RPMI7951 (cell line): ENCODE results near the gene BCL2. TPM values are rescaled to one million over a fixed set of nuclear protein-coding genes. Genes with fewer than 3 reads are reported as not detected.

Experiments used
- DNase-seq: peaks from one replicate; pipeline ENCODE4 v3.0.0-alpha.2; 2012; ENCODE audit warnings: low read depth
- total RNA-seq: library from RNA; depleted of rRNA; stranded (reverse); fragments of >200 nt; shearing (Covaris generic); gene quantifications from 2 replicates; pipeline ENCODE4 v1.2.3, GENCODE V29; 2014

Gene BCL2
- total RNA-seq, 1 experiment from 2014 or later = 0.84 TPM

DNA sequence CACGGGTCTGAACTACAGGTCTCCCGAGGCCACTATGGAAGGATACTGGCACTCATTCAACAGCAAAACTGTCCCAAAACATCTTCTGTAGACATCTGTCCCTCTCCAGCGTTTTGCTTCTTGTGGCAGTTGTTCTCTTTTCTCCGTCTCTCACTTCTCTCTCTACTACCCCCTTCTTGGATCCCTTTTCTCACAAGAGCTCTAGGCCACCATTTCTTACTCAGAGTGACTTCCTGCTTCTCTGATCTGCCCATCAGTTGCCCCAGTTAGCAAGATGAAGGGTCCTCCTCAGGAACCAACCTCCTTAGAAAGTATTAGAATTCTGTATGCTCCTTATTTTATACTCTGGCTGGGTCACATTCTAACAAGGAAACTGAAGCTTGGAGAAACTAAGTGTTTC, 32.6 kb downstream of the BCL2 start:
- DNase-seq = no peak

GRCh38 chr18:63284827-63285733, 34.5 kb downstream of the BCL2 start:
- DNase-seq = no peak

DNA sequence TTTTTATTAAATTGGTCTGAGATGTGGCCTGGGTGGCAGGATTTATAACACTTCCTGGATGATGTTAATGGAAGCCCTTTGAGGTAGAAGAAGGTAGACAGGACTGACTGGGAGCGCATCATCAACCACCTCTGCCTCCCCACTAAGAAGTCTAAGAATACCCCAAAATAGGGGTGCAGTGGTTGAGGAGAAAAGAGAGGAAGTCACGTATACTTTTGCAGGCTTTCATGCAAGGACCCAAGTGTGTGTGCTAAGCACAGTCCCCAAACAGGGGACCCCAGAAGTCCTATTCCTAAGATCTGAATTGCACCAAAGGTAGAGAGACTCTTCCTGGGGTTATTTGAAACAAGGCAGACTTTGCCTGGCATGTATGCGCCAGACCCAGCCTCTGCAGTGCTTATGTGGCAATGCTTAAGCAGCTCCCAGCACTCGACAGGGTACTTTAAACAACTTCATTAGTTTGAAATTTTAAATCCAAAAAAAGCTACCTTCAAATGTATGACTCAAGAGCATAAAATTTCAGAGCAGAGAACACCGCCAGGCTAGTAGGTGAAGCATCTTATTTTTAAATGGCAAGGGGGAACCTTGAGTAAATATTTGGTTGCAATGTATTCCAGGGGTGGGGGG, 35.3 kb downstream of the BCL2 start:
- no peak for DNase-seq

DNA sequence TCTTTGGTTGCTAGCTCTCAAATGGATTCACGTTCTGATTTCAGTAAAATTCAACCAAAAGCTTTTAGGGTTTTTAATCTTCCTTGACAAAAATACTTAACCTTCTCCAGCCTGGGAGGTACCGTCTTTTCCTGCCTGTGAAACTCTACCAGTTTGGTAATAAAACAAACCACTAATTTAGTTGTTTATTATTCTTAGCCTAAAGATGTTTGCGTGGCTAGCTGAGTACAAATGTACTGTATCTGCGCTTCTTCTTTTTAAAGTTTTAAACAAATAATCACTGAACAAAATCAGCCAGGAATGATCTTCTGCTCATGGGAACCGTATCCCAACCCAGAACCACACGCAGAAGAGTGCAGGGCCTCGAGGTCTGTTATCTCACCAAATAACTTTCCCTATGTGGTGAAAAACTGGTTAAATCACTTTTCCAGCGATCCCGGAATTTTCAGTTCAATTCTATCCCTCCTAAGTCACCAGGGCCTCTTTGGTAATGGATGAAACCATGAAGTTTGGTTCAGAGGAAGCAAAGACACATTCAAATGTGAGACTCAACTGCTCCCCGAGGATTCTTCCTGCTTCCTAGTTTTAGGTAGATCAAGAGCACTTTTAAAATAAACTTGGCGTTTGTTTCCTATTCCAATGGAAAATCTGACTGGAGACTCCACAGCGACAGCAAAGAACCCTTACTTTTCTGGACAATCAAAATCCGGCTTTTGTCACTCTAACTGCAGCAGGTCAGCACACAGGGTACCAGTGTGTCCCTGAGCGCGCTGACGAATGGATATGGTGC, 36.1 kb downstream of the BCL2 start:
- no peak for DNase-seq

- no peak for DNase-seq
These were observed 36.8 kb downstream of the BCL2 start for GRCh38 chr18:63282793-63283192.

DNA sequence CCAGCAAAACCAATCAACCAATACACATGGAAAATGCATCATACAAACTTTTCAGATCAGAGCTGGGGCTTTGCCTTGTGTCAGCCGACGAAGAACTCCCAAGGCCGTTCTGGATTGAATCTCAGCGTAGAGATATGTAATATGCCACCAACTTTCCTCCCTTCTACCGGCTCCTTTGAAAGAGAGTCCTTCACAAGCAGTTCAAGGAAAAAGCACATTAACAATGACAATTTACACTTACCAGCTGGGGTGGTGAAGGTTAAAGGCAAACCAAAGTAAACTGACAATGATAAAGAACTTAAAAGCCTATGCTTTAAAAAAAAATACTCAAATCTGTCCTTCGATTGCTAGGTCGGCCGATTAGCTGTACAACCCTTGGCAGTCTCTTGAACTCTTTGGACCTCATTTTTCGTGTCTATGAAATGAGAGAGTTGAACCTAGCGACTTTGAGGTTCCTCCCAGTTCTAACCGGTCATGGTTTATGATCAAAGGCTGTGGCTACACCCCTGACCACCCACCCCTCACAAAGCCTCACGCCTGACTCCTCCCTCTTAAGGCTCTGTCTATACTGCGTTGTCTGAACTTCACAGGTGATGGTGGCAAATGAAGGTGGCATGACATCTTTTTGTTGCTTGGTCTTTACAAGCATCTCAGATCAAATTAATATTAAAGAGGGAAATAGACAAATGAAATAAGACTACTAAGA, 46.2 kb downstream of the BCL2 start:
- DNase-seq = no peak

- DNase-seq = no peak
These were observed 46.9 kb downstream of the BCL2 start for GRCh38 chr18:63272638-63273037.

GRCh38 chr18:63271881-63272299, 47.7 kb downstream of the BCL2 start:
- no peak for DNase-seq

GRCh38 chr18:63271148-63271547, 48.4 kb downstream of the BCL2 start:
- no peak for DNase-seq

DNA sequence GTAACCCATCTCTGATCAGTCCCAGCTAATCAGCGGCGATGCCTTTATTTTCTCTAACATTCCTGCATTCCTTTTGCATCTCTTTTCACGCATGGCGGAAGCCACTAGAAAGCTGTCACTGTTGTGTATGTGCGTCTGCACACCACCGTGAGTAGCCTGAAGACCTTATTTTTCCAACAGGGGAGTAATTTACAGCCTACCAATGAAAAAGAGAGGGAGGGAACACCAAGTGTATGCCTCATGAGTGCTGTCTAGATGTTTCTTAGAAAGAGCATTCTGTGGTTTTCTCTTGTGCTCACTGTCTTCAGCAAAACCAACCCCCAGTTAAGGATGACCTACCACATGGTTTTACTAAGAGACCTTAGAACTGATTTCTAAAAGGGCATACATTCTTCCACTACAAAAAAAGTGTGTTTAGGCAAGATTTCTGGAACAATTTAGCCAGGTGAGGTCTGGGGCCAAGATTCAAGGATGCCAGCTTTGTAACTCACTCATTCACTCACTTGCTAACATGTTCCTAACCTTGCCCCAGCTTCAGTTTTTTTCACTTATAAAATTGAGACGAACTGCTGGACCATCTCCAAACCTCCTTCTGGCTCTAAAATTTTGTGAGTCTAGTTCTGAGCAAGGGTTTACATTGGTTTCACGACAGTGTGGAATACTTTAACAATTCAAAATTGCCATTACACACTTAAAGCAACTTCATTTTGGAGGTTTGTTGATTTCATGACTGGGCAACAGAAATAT, 51.4 kb downstream of the BCL2 start:
- no peak for DNase-seq

- no peak for DNase-seq
These were observed 52.4 kb downstream of the BCL2 start for GRCh38 chr18:63266888-63267790.

DNA sequence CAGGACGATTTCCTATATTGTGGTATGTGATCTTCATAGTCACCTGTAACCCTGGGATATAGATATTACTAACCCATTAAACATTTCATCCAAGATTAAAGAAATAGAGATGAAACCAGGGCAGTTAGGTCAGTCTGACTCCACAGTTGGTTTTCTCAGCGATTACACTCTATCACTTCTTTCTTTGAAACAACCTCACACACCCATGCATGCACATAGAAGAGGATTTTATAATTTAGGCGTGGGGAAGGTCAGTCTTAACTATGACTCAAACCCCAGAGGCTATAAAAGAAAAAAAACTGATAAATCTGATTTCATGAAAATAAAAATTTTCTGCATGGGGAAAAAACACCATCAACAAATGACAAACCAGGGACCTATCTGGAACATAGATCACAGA, 54.2 kb downstream of the BCL2 start:
- DNase-seq = no peak

- no peak for DNase-seq
These were observed 54.7 kb downstream of the BCL2 start for GRCh38 chr18:63264871-63265270.

DNA sequence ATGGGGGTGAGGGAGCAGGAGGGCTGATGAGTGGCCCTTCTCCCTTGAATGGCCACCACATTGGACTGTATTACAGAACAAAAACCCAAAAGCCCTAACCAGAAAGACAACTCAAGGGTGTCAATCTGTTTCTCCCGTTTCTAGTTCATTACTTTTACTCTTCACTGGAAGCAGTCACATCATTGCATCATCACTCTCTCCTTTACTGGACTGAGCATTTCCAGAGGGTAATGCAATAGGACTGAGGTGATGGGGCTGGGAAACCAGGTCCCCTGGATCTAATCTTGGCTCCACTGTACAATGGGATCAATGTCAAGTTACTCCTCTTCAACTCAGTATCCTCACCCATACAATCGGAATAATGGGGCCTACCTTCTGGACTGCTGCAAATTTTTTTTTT, 56.1 kb downstream of the BCL2 start:
- DNase-seq = no peak

DNA sequence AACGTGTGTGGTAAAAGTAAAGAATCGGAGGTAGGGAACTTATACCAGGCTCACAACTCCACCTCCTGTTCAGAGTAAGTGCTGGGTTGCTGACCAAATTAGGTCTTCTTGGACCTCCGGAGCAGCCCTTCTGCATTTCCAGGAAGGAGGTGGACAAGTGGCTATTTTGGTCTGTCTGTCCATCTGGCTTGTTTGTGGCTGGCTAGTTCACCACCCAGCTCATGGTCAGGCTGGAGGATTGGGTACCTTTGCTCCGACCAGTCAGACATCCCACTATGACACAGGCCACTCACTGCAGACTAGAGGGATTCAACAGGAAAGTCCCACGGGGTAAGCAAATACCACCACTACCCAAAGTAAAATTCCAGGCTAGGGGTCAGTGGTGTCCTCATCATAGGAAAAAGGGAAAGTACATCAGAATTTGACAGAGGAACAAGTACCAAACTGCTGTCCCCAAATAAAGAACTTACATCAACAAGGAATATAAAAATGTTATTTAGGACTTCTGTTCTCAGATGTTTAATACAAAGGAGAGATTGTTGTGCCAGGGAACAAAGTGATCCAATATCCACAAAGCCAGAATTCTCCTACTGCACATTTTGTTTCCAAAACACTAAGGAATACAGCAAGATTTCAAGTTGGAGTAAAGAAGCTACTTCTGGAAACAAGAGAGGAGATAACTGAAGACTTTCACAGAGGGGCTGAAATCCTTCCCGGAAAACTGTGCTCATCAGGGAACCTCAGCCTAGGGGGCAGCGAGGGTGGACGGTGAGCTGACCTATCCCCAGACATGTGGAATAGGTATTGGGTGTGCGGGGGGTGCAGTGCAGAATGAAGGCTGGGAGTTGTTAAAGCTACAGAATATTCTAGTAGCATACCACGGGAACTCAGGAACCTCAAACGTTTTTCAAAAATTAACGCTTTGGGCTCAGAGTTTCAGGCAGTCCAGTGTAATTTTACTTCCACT, 56.9 kb downstream of the BCL2 start:
- peak; percentile 24 for DNase-seq

GRCh38 chr18:63261029-63261428, 58.5 kb downstream of the BCL2 start:
- no peak for DNase-seq

- DNase-seq = no peak
These were observed 59.2 kb downstream of the BCL2 start for GRCh38 chr18:63260380-63260754.

- no peak for DNase-seq
These were observed 59.8 kb downstream of the BCL2 start for GRCh38 chr18:63259567-63260379.
